HK-2 (cell line): Measurements from ENCODE around the gene DRG1.
"Not testable (repeated sequence)": the region's sequence is repeated elsewhere in the genome, so short reads cannot be mapped to it uniquely, and the experiment has no call there.

ENCODE experiments used
- DNase-seq: peaks from one replicate; pipeline ENCODE4 v3.0.0-alpha.2; 2018; ENCODE audit not compliant: unreplicated experiment

Gene DRG1

GRCh38 chr22:31442768-31443489 lies 43.5 kb downstream of the DRG1 start:
- DNase-seq, result no peak

- no peak for DNase-seq
Observed at GRCh38 chr22:31443516-31443915, 44.1 kb downstream of the DRG1 start.

GRCh38 chr22:31445642-31446041 lies 46.2 kb downstream of the DRG1 start:
- DNase-seq, result no peak

- DNase-seq, result no peak
Observed at GRCh38 chr22:31446208-31446607, 46.8 kb downstream of the DRG1 start.

GRCh38 chr22:31446767-31447166 lies 47.4 kb downstream of the DRG1 start:
- no peak for DNase-seq

- no peak for DNase-seq
Observed at GRCh38 chr22:31447337-31447736, 47.9 kb downstream of the DRG1 start.

GRCh38 chr22:31448382-31448781 lies 49.0 kb downstream of the DRG1 start:
- DNase-seq, result no peak

GRCh38 chr22:31449506-31449905 lies 50.1 kb downstream of the DRG1 start:
- DNase-seq, result no peak

- DNase-seq, result peak; percentile 9
Observed at GRCh38 chr22:31451709-31452571, 52.5 kb downstream of the DRG1 start.

- no peak for DNase-seq
Observed at GRCh38 chr22:31461699-31462098, 62.3 kb downstream of the DRG1 start.

- no peak for DNase-seq
Observed at GRCh38 chr22:31465307-31465706, 65.9 kb downstream of the DRG1 start.

- DNase-seq, result no peak
Observed at GRCh38 chr22:31474743-31475142, 75.3 kb downstream of the DRG1 start.

GRCh38 chr22:31475800-31476199 lies 76.4 kb downstream of the DRG1 start:
- DNase-seq, result no peak

- DNase-seq, result no peak
Observed at GRCh38 chr22:31477329-31477728, 77.9 kb downstream of the DRG1 start.

- no peak for DNase-seq
Observed at GRCh38 chr22:31481129-31481528, 81.7 kb downstream of the DRG1 start.

GRCh38 chr22:31482470-31482869 lies 83.1 kb downstream of the DRG1 start:
- DNase-seq, result not testable (repeated sequence)
